NCI-H187 (cell line): ENCODE data around the gene TBX21.
A peak's percentile ranks its signal among the peaks of the same experiment; 100 is the strongest.

Experiments
- DNase-seq, 2 experiments: peaks; one replicate each; lab custom pipeline; 2025; lab: John Stamatoyannopoulos, UW

TBX21 gene

DNA sequence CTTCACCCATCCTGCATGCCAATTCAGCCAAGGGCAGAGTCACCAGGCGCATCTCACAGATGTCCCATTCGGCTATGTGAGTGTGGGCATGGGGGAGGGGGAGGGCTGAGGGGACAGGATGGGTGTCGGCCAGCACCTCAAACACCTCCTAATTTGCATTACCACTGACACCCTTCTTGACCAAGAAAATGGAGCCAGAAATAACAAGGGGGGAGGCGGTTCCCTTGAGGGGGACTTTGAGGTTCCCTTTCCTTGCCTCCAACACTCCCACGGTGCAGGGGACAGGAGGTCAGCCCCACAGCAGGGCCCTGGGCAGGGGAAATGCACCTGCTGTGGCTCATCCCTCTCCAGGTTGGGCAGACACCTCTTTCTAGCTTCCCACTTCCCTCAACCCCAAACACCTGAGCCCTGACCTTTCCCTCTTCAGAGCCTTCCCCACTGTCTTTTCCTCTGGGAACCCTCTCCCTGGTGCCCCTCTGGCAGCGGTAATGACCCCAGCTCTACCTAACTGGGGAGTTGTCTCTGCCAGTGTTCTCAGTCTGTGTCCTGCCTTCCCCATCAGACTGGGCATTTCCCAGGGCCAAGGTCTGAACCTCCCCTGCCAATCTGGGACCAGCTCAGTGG, 18.2 kb upstream of the TBX21 start:
- no peak for DNase-seq

DNA sequence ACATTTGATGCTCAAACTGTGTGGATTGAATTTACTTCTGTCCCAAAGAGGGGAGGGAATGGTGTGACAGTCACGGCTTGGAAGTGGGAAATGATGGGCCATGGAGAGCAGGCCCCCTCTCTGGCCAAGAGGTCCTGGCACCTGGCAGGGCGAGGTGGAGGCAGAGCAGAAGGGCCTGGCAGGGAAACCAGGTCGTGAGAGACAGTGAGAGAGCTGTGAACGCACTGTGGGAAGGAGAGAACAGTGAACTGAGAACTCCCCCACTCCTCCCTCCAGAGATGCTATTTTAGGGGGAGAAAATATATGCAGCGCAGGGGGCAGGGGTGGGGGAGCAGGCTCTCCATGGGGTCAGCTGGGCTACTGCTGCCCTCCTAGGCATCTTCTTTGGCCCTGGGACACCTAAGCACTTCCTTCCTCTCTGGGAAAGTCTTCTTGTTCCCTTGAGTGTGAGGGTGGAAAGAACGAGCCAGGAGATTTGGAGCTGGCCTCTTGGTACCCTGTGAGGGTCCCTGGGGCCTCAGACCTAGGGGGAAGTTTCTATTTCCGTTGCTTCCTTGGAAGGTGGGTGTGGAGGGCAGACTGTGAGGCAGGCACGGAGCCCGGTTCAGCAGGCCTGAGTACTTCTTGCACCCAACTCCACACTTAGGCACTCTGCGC, 17.2 kb upstream of the TBX21 start:
- no peak for DNase-seq

DNA sequence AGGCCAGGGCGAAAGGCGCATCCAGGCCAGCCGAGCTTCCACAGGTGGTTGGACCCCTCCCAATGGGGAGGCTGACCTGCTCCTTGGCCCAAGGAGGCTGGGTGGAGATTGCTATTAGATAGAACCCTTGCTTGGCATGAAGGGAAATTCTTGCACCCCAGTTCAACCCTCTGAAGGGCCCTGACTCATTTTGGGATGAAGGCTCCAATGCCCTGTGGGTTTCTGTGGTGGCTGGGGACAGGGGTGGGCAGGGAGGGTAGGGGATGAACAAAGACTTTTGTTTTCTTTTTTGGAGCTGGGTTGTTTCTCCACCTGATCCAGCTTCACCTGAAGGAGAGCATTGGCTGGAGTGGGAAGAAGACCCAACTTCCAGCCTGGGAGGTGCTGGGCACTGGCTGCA, 16.7 kb upstream of the TBX21 start:
- no peak for DNase-seq

DNA sequence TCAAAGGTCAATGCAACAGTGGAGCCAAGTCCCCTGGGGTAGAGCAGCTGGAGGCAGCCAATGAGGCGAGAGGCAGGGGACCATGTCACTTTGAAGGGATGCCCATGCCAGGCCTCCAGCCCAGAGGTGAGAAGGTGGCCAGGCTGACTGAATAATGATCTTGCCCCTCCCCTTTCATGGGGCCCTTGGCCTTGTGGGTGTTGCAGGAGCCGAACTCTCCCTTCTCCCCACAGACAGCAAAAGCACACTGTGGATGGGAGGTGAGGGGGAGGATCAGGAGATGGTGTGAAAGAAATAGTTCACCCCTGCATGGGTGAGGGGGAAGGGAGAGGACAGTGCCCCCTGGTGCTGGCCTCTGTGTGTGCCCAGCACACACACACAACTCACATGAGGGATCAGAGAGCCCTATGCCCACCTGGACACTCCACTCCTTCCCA, 15.8 kb upstream of the TBX21 start:
- no peak for DNase-seq

DNA sequence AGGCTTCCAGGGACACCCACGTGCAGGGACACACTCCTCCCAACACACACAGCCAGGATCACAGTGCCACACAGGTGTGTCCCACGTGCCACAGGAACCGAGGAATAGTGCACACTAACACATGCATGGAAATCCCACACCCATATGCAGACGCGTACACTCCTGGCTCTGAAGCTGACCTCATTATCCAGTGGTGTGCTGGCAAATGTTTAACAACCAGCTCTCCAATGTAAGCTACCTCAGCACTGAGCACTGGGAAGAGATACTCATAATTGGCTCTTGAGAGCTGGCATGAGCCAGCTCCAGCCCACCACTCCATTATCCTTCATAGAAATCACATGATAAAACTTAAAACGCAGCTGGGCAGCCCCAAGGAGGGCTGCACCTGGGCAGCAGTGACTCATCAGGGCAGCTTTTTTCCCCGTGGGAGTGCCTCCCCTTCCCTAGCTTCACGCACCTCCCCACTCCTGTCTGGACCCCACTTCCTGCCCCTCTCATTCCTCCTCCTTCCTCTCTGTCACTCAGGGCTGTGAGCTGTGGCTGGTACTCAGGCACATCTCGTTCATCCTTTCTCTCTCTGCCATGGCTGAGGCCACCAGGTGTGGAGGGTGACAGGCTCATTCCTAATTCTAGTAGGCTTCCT, 14.9 kb upstream of the TBX21 start:
- peak in 1 of 2 experiments; percentile 13 for DNase-seq

DNA sequence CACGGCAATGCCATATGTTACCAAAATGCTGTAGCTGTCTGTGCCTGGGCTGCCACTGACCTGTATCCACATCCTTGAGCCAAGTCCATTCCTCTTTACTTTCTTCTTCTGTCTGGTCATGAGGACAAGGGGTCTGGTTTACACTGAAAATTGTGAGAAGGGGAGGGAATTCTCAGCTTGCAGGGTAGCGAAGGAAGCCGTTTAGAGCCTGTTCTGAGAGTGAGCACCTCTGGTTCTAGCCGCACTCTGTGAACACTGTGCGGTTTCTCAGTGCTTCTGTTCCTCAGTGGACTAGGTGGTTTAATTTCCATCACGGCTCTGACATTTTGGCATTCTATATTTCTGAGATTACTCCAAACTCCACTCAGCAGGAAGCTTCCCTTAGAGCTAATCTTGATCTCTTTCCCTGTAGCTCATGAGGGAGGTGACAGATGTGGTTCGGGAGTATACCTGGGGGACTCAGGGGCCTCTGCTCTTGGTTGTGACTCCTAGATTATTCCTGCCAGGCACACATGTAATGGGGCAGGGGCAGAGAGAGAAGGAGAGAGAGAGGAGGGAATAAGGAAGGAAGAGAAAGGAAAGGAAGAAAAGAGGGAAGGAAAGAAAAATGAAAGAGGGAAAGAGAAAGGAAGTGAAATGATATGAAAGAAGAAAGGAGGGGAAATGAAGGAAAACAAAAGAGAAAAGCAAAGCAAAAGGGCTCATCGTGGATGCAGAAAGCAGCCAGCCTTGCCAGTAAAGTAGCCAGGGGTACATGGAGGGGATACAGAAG, 14.2 kb upstream of the TBX21 start:
- DNase-seq = no peak

- no peak for DNase-seq
Observed at GRCh38 chr17:47719411-47720152, 13.5 kb upstream of the TBX21 start.

DNA sequence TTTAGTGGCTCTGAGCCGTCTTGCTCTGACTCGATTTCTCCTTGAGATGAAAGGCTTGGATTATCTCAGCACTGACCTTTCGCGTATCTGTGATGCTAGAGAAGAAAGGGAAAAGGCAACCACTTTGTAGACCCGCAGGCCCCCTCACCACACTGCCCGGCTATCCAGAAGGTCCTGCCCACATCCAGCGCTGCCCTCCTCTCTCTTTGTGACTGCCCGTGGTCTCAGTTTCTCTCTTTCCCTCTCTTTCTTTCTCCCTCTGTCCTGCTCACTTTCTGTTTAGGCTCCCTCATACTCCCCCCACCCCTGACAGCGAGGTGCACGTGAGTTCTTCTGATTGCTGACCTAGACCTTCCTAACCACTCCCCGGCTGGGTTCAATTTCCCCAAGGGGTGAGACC, 12.8 kb upstream of the TBX21 start:
- no peak for DNase-seq

DNA sequence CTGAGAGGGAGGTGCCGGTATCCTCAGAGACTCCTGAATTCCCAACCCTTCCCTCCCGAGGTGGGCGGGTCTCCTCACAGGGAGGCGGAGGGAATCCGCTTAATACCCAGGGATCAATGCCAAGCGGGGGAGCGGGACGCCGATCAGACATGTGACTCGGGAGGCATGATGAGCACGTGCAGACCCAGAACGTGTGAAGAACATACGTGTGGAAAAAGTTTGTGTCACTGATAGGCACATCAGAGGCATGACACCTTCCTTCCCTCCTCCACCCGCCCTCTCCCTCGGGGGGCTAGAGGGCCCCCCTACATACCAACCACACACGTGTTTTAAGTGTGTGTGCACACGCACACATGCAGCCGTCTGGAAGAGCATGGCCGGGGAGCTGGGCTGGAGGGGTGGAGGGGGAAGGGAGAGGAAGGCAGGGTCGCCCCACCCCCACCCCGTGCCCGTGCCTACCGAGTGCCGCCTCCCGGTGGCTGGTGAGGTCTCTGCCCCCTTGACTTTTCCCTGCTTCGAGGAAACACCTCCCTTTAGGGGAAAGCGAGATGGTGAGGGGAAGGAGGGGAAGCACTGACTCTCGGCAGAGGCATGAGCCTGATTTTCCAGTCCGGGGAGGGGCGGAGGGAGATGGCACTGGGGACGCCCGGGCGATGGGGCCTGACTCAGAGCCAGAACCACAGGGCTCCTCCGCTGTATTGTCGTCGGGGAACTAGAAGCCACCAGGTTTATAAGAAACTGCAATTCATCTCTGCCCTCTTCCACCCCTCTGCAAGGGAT, 12.1 kb upstream of the TBX21 start:
- no peak for DNase-seq

DNA sequence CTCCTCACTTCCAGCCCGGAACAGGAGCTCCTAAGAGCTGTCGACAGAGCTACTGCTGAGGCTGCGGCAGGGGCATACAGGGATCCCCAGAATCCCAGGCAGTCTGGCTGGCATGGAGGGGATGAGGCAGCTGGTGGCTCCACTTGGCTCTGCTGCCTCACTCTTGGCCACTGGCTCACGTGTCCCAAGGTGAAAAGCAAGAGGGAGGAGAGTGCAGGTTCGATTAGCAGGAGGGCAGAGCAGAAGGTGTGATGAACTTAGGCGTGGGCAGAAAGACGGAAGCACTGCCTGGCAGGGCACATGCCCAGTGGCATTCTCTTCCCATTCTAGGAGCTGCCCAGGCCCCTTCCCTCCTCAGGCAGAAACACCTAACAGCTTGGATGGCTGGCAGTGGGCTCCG, 11.3 kb upstream of the TBX21 start:
- DNase-seq = no peak

DNA sequence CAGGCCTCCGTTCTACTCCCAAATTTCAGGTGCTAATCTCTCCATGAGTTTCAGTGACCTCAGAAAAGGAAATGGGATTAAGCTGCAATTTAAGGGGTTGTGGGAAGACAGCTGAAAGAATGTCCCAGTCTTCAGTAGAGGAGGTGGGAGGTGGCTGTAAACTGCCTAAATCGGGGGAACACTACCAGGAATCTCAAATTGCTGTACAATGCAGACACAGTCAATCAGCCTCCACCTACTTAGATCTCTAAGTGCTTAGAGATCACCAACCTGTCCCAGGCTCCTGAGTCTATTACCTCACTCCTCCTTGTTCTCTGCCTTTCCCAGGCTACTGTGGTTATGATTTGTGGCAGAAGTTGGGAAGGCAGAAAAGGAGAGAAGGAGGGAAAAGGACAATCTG, 8.3 kb upstream of the TBX21 start:
- no peak for DNase-seq

DNA sequence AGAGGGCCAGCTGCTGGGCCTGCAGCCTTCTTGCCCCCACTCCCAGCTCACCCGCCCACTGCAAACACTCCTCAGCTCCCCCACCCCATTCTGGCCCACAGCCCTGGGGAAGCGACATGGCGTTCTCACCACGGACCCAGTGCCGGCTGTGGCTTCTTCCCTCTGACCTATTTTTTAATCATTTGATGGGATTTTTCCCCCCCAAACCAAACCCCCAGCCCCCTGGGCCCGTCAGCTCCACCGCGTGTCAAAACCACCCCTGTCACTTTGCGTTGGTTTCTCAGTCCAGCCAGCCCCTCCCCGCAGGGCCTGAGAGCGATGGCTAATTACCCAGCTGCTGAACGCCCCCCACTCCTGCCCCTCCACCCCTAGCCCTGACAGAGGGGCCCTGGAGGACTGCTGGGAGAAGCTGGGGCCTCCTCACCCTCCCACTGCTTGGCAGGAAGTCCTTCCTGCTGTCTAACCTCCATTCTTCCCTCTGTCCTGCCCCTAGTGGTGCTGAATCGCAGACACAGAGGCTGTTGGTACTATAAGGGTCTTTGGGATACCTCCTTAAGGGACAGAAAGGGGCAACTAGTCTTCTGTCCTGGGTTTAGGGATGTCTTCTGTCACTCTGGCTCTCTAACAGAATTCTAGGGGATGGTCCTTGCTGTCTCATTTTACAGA, 7.5 kb upstream of the TBX21 start:
- no peak for DNase-seq

- no peak for DNase-seq
Observed at GRCh38 chr17:47726796-47727703, 6.0 kb upstream of the TBX21 start.

GRCh38 chr17:47727704-47728036, 5.4 kb upstream of the TBX21 start:
- DNase-seq = no peak

DNA sequence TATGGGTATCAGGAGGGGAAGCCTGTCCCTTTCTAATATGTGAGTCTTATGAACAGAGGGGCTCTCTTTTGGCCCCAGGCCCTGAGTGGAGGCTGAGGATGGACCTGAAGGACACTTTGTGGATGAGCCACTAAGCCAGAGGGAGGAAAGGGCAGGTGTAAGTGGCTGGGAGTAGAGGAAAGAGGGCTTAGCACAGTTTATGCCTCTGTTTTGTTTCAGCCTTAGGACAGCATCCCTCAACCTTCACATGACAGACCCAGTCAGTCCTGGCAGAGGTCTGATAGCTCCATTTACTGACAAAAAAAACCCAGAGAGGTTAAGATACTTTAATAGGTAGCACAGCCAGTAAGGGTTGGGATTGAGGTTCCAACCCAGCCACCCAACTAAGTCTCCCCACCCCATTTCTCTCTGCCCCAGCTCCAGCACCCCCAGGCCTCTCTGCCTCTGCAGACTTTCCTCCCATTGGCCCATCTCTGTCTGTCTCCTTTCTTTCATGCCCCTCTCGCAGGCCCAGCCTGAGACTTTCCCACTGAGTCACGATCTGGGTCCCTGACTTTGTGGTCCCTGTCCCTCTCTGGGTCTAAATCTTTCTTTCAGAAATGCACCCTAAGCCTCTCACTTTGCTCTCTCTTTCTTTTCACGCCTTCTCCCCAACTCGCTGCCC, 4.7 kb upstream of the TBX21 start:
- DNase-seq = no peak

DNA sequence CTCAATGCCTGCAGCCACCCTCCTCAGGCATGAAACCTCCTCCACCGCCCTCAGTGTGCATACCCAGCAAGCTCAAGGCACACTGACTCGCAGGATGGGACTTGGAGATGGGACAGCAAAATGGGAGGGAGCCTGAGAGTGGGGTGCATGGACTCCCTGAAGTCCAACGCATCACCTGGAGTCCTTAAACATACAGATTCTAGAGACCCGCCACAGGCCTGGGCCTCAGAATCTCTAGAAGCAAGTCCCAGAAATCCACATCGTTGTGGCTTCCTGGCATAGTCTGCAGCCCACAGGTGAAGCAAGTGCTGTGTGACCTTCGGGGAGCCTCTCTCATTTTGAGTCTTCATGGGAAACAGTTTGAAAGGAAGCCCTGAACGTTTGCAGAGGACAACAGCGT, 3.6 kb upstream of the TBX21 start:
- DNase-seq = no peak

DNA sequence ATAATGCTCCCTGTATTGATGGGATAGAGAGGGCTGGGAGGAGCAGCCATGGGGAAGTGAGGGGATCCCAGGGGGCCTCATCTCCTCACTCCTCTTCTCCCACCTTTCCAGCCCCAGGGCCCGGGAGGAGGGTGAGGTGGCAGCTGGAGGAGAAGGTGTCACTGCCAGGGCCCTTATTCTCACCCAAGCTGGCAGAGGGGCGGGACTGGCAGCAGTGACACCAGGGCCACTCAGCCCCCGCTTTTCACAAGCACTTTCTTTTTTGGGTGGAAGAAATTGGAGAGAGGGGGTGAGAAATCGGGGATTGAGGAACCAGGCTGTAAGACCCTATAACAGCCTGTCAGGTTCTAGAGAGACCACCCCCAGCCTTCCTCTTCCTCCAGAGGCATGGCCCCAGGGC, 2.4 kb upstream of the TBX21 start:
- no peak for DNase-seq

- no peak for DNase-seq
Observed at GRCh38 chr17:47731396-47731795, 1.6 kb upstream of the TBX21 start.

- no peak for DNase-seq
Observed at GRCh38 chr17:47732399-47733046, 513 bp upstream of the TBX21 start.
